ENCODE data around the gene PNP.

DNA sequence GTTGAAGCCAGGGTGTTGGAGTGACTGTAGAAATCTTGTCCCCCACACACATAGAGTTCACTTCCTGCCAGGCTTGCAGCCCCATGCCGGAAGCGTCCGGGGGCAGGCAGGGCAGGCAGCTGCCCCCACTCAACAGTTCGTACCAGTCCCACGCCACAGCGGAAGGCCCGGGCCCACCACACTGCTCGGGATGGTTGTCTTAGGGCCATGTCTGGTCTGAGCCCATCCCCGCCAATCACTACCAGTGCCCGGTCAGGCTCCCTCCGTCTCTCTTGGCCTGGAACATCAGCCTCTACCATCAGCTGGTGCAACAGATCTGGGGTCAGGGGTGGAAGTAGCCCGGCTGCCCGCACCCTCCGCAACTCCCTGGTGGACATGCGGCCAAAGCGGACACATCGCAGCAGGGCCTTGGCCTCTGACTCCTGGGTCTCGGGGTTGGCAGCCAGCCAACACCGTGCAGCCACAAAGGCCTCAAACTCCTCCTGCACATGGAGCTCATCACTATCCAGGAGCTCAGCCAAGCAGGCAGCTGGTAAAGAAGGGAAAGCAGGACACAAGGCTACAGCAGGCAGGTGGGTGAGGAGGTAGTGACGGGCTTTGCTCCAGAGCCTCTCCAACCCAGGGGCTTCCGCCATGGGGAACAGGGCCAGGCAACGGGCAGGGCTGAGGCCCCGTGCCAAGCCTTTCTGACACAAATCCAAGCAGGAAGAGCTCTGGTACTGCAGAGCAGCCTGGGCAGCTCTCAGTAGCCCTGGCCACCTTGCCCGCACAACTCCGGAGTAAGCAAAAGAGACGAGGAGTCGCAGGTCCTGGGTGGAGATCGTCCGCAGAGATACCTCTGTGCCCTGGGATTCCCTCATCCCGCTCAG, 39.2 kb upstream of the PNP start:
- TF ChIP-seq, protein P1, sequence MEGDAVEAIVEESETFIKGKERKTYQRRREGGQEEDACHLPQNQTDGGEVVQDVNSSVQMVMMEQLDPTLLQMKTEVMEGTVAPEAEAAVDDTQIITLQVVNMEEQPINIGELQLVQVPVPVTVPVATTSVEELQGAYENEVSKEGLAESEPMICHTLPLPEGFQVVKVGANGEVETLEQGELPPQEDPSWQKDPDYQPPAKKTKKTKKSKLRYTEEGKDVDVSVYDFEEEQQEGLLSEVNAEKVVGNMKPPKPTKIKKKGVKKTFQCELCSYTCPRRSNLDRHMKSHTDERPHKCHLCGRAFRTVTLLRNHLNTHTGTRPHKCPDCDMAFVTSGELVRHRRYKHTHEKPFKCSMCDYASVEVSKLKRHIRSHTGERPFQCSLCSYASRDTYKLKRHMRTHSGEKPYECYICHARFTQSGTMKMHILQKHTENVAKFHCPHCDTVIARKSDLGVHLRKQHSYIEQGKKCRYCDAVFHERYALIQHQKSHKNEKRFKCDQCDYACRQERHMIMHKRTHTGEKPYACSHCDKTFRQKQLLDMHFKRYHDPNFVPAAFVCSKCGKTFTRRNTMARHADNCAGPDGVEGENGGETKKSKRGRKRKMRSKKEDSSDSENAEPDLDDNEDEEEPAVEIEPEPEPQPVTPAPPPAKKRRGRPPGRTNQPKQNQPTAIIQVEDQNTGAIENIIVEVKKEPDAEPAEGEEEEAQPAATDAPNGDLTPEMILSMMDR (IDR thresholded peaks at IDR 0.05; ENCODE audit: poor library complexity, severe bottlenecking), result no peak
- TF ChIP-seq RAD21 (conservative IDR thresholded peaks at IDR 0.05) (no peak), EZH2 (IDR thresholded peaks at IDR 0.05; ENCODE audit: borderline replicate concordance, insufficient read depth, low read length, poor library complexity, severe bottlenecking) (no peak)

All from neural cell (in vitro differentiated cells).